Raji (cell line): ENCODE measurements around the gene TMC8.

Experiments
- POLR2A ChIP-seq: IDR thresholded peaks from 2 replicates; pipeline ENCODE4 v1.6.1; 2011; ENCODE audit warnings: low read depth, low read length, control low read depth; ENCODE audit not compliant: insufficient read depth

The TMC8 gene

DNA sequence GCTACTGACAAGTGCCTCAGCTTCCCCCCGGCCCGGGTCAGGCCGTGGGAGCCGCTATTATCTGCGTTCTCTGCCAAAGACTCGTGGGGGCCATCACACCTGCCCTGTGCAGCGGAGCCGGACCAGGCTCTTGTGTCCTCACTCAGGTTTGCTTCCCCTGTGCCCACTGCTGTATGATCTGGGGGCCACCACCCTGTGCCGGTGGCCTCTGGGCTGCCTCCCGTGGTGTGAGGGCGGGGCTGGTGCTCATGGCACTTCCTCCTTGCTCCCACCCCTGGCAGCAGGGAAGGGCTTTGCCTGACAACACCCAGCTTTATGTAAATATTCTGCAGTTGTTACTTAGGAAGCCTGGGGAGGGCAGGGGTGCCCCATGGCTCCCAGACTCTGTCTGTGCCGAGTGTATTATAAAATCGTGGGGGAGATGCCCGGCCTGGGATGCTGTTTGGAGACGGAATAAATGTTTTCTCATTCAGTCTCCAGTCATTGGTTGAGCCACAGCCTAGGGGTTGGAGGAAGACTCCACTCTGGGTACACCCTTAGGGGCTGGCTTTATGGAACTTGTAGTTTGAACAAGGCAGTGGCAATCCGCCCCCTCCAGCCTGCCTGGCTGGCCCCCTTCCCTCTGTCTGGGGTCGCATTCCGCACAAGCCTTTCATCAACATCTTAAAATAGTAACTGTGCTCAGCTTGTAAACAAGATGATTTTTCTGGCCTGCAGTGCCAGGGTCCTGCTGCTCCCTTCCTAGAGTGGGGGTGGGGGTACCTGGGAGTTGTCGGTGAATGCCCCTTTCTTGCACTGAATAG, 41.9 kb downstream of the TMC8 start:
- no peak for TF ChIP-seq POLR2A

DNA sequence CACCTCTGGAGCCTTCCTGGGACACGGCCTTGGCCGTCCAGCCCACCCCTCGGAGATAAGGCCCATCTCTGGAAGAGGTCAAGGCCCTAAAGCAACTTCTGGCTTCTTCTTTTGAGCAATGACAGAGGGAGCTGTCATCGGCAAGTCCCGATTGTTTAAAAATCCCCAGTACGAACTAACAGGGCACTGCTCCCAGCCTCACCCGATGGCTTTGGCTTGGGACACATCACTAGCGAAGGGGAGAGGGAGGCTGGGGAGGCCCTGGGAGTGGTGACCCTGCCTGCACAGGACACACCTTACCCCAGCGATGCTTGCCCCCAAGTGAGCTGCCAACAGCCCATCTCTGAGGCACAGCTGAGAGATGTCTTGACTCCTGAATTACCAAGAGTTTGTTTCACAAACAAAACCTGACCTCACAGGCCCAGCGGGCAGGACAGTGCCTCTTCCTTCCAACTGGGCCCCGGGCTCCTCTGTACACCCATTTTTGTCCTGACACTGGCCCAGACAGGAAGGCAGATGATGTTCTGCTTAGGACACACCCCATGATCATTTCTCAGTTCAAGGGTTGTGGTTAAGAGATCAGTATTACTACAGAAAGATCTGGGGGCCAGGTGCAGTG, 42.6 kb downstream of the TMC8 start:
- no peak for TF ChIP-seq POLR2A

DNA sequence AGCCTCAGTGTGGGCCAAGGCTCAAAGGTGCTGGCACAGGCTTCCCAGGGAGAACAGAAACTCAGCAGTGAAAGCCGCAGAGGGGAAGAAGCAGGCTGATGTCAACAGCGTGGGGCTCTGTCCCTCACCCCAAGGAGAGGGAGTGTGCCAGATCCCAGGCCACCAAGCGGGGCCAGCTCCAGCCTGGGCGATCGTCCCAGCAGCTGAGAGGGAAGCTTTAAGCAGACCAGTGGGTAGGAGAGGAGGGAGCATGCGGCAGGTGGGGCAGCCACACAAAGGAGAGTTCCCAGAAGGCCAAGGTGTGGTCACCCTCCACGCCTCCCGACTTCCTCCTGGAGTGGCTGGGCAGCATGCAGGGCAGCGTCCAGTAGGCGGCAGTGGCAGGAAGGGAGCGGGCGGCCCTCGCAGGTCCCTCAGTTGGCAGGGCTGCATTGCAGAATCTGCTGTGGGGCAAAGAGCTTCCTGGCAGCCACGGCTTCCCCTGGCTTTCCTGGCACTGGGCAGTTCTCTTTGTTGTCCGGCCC, 43.8 kb downstream of the TMC8 start:
- 0 out of 2 replicates have a peak, but pooled peaks have one; percentile 35 for TF ChIP-seq POLR2A

DNA sequence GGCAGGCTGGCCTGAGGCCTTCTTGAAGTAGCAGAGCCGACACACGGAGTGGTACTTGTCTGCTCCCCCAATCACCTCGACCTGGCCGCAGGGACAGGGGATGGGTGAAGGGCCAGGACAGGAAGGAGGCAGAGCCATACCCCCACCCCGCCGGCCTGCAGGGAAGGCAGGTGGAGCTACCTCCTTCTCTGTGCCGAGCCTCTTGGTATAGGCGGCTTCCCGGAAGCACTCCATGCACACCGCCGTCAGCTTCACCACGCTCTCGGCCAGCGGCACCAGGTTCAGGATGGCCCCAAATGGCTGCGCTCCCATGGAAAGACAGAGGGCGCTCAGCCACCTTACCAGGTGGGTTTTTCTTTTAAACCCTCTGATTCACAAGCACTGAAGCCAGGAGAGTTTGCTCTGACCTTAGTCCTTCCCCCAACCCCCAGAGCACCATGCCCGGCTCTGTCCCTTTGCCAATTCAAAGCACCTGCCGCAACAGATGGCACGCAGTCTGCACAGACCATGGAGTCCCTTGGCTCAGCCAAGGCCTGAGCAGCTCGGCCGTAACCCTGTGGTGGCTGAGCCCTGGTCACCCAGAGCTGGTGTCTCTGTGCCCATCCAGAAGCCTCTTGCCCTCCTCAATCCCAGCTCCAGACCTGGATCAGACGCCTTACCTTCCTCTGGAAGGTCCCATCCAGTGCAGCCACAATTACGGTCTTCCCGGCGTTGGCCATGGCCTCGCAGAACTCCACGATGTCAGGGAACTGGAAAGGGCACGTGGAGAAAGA, 44.5 kb downstream of the TMC8 start:
- no peak for TF ChIP-seq POLR2A

DNA sequence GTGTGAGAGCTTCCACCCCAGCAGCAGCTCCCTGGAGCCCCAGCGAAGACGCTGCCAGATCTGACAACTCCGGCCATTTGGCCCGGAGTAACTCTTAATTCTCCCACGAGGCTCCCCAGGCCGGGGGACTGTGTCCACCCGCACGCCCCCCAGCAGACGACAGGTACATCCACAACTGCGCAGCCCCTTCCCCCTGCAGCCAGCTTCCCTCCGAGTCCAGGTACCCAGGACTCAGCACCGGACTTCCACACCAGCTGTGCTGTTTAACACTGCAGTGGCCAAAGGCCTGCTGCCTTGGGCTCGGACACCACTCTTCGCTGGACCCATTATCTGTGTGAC, 45.0 kb downstream of the TMC8 start:
- no peak for TF ChIP-seq POLR2A

DNA sequence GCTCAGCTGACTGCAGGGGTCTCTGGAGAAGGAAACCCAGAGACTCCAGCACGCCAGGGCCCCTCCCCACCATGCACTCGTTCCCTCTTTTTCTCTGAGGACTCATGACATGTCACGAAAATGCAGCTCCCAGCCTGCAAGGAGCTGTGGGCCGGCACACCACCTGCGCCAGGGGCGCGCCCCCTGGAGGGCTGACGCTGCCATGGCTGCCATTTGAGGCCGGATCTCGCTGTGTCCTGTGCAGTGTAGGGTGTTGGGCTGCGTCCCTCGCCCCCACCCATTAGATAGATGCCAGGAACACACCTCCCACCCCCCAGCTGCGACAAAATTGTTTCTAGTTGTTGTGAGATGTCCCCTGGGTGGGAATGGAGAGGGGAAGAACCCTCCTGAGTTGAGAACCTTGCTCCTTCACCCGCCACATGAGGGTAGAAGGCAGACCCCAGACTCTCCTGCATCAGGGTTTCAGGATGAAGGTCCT, 46.0 kb downstream of the TMC8 start:
- 0 out of 2 replicates have a peak, but pooled peaks have one; percentile 39 for TF ChIP-seq POLR2A

DNA sequence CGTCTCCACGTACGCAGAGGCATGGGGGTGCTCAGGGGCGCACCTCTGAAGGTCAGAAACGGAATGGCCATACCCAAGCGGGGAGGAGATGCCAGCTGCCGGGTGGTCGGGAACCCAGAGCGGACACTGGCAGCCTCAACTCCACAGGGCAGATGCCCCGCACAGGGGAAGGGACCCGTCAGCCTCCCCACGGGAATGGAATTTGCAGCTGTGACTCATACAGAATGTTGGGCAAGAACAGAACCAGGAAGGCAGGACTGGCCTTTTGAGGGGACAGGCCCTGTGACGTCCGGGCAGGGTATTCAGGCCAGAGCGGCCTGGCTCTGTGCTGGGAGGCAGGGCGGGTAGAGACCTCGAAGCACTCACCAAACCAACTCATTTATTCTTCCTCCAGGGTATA, 48.8 kb downstream of the TMC8 start:
- no peak for TF ChIP-seq POLR2A

DNA sequence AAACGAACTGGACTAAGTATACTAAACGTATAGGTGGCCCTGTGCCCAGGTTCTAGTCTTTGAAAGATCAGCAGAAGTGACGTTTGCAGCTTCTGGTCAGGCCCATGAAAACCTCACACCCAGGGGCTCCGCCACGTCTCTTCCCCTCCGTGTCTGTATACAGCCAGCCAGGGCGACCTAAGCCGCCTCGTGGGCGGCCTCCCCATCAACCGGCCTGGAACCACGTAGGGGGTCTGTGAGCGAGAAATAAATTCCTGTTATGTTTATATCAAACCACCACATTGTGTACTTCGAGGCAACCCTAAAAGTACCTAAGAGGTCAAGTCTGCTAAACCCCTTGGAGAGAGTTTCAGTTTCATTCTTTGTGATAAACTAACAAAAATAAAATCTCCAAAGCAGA, 49.5 kb downstream of the TMC8 start:
- no peak for TF ChIP-seq POLR2A

DNA sequence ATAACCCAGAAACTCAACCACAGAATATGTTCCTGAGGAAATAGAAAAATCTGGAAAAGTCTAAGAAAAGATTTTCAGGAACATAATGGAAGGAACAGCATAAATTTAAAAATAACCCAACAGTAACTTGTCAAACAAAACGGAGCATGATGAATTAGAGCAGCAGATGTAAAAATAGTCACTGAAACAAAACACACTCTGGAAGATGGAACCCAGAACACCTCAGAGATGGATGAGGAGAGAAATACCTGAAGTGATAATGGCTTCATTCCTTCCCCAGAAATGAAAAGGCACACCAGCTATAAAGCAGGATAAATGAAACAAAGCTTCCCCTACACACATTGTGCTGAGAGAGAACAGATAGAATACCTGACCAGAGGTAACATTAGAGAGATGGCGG, 49.9 kb downstream of the TMC8 start:
- TF ChIP-seq POLR2A: no peak

DNA sequence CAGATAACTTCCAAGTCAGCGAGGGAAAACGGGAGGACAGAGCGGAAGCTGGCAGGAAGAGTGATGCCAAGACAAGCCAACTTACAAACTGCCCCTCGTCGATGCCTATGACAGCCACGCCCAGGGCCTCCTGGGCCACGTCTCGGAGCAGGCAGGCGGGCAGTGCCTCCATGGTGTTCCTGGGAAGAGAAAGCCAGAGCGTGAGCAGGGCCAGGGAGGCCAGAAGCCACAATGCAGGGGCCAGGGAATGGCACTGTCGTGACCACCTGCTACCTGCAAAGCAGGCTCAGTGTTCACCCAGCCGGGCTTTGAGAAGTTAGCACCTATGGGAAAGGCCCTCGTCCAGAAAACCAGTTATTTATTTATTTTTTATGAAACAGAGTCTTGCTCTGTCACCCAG, 51.9 kb downstream of the TMC8 start:
- no peak for TF ChIP-seq POLR2A

DNA sequence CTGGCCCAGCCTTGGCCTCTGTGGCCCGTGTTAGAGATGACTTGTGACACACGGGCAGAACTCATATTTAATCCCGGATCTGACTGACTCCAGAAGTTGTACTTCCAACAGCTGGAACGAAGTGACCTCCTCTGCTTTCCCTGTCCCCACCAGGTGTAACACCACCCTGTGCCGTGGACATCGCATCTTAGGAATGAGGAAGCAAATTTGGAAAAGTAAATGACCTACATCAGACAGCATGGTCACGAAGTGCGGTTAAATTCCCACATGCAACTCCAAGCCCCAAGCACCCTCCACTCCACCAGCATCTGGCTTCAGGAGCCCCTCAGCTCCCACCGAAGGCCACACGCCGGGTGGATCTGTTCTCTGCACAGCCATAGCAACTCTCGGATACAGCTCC, 53.3 kb downstream of the TMC8 start:
- no peak for TF ChIP-seq POLR2A

DNA sequence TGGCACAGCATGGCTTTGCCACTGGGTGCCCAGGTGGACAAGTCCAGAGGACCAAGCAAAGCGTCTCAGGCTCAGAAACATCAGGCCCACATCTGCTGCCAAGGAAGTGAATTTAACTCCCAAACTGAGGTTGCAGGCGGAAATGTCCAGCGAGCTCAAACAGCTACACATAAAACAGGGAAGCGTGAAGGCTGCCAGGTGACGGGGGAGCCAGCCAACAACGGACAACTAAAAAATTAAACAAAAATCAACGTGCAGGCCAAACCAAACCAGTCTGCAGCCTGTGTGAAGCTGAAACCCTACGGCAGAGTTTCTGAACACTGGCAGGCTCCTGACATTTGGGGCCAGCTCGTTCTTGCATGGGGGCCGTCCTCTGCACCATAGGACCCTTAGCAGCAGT, 53.8 kb downstream of the TMC8 start:
- TF ChIP-seq POLR2A: no peak

DNA sequence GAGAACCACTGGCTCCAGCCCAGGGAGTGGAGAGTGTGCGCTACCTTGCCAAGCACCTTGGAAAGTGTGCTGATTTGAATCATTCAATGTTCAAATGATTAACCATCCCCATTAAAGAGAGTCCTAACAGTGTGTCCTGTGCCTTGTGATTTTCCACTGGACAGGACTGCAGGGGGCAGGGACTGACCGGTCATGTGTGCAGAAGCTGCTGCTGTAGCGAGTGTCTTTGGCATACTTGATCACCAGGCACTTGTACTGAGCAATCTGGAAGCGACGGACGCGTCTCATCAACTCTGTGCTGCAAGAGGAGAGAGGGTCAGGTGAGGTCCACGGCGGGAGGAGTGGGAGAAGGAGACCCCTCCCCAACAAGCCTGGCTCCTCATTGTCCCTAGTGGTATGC, 54.3 kb downstream of the TMC8 start:
- TF ChIP-seq POLR2A: no peak

DNA sequence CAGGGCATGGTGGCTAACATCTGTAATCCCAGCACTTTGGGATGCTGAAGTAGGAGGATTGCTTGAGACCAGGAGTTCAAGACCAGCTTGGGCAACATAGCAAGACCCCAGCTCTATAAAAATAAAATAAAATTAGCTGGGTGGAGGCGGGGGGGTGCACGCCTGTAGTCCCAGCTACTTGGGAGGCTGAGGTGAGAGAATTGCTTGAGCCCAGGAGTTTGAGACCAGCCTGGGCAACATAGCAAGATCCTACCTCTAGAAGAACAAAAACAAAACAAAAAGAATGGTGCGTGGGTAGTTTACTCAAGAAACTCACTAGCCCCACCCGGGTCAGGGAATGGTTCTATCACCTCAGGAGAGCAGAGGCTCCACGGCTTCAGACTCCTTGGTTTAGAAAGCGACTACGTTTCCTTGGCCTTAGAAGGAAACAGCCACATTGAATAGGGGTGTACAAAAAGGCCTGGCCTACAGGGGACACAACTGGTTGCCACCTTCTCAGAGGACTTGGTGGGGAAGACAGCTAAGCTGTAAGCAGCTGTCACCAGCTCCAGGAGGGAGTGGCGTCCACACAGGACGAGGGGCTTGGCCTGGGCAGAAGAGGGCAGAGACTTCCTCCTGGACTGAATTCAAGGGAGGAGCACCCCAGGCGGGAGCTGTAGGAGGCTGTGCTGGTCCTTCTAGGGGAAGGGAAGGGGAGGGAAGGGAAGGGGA, 55.6 kb downstream of the TMC8 start:
- TF ChIP-seq POLR2A: no peak
